Mononuclear cell (primary cell): Measurements from ENCODE around the gene ALK. TPM values are rescaled to one million over a fixed set of nuclear protein-coding genes. Genes with fewer than 3 reads are reported as not detected.

Experiments used
- H3K27me3 ChIP-seq: 2 replicates; pipeline ENCODE4 v1.6.0; 2011; ENCODE audit warnings: low read length, control low read depth; ENCODE audit not compliant: insufficient read depth
- H3K4me1 ChIP-seq: 2 replicates; pipeline ENCODE4 v1.5.1; 2011; ENCODE audit warnings: mild to moderate bottlenecking, low read length, control low read depth; ENCODE audit not compliant: insufficient read depth
- H3K4me3 ChIP-seq: 2 replicates; pipeline ENCODE4 v1.5.1; 2011; ENCODE audit warnings: mild to moderate bottlenecking, low read length, moderate library complexity
- H3K9me3 ChIP-seq: 2 replicates; pipeline ENCODE4 v1.5.1; 2011; ENCODE audit warnings: low read depth, mild to moderate bottlenecking, control low read depth, low read length
- total RNA-seq: library from RNA; depleted of rRNA; stranded (reverse); fragments of >200 nt; gene quantifications from one replicate; pipeline ENCODE4 v1.2.3, GENCODE V29; 2012

ALK gene
- total RNA-seq, 1 donor, result not detected

DNA sequence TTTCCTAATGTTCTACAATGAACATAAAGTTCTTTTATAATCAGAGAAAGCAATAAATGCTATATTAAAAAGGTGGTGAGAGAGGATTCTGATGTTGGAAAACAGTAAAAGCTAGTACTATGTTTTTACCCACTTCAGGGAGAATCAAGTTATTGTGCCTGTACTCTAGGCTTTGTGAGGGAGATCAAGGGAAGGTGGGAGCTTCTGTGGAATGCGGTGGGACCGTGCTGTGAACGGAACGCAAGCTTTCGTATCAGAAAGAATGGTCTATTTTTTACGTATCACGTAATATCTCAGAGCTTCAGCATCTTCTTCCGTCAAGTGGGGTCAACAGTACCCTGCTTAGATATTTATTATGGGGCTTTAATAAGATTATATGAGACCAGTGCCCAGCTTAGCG is 613.0 kb downstream of the ALK start:
- no peaks in the 10 kb centered on the region for H3K9me3 ChIP-seq
- no peak overlapping the region for H3K4me3 ChIP-seq
- peaks cover 6% of the 10 kb centered on the region for H3K4me1 ChIP-seq
- no peaks in the 10 kb centered on the region for H3K27me3 ChIP-seq

GRCh38 chr2:29307519-29307918 is 613.9 kb downstream of the ALK start:
- H3K4me1 ChIP-seq, result no peaks in the 10 kb centered on the region
- no peaks in the 10 kb centered on the region for H3K9me3 ChIP-seq
- no peaks in the 10 kb centered on the region for H3K27me3 ChIP-seq

GRCh38 chr2:29305762-29306161 is 615.6 kb downstream of the ALK start:
- Histone ChIP-seq H3K4me3 (no peak overlapping the region), H3K9me3 (no peaks in the 10 kb centered on the region), H3K27me3 (no peaks in the 10 kb centered on the region), H3K4me1 (no peaks in the 10 kb centered on the region)

More at GRCh38 chr2:29307519-29307918, 613.9 kb downstream of the ALK start:
- no peak overlapping the region for H3K4me3 ChIP-seq

GRCh38 chr2:29304399-29305060 is 616.9 kb downstream of the ALK start:
- Histone ChIP-seq H3K4me1 (no peaks in the 10 kb centered on the region), H3K9me3 (no peaks in the 10 kb centered on the region), H3K27me3 (no peaks in the 10 kb centered on the region), H3K4me3 (no peak overlapping the region)

GRCh38 chr2:29296585-29296984 is 624.8 kb downstream of the ALK start:
- no peaks in the 10 kb centered on the region for H3K4me1 ChIP-seq
- no peaks in the 10 kb centered on the region for H3K9me3 ChIP-seq
- peaks cover 9% of the 10 kb centered on the region for H3K27me3 ChIP-seq
- no peak overlapping the region for H3K4me3 ChIP-seq

DNA sequence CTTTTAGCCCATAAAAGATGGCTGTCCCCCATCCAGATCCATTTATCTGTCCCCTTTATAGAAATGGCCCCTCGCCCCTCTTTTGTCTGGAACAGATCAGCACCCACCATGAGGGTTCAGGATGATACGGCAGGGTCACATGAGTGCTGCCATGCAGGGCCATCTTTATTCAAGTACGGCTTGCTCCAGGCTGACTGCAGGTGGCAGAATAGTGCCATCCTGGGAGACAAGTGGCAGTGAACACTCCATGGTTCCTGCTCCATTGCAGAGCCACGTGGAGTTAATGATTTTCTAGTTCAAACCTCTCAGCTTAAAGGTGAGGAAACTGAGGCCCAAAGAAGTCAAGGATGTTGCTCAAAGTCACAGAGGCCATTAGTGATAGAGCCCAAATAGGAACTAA is 625.5 kb downstream of the ALK start:
- H3K9me3 ChIP-seq, result no peaks in the 10 kb centered on the region
- H3K4me3 ChIP-seq, result no peak overlapping the region
- H3K27me3 ChIP-seq, result peaks cover 9% of the 10 kb centered on the region
- H3K4me1 ChIP-seq, result no peaks in the 10 kb centered on the region

- Histone ChIP-seq H3K27me3 (peaks cover 9% of the 10 kb centered on the region), H3K4me3 (no peak overlapping the region), H3K9me3 (no peaks in the 10 kb centered on the region), H3K4me1 (no peaks in the 10 kb centered on the region)
Measured at GRCh38 chr2:29293830-29294438, 627.5 kb downstream of the ALK start.

GRCh38 chr2:29290293-29291047 is 630.9 kb downstream of the ALK start:
- H3K9me3 ChIP-seq, result no peaks in the 10 kb centered on the region
- H3K4me1 ChIP-seq, result no peaks in the 10 kb centered on the region
- H3K4me3 ChIP-seq, result no peak overlapping the region

GRCh38 chr2:29284671-29285070 is 636.7 kb downstream of the ALK start:
- Histone ChIP-seq H3K27me3 (no peaks in the 10 kb centered on the region), H3K4me3 (no peak overlapping the region), H3K4me1 (no peaks in the 10 kb centered on the region), H3K9me3 (no peaks in the 10 kb centered on the region)

More at GRCh38 chr2:29290293-29291047, 630.9 kb downstream of the ALK start:
- H3K27me3 ChIP-seq, result peaks cover 9% of the 10 kb centered on the region

DNA sequence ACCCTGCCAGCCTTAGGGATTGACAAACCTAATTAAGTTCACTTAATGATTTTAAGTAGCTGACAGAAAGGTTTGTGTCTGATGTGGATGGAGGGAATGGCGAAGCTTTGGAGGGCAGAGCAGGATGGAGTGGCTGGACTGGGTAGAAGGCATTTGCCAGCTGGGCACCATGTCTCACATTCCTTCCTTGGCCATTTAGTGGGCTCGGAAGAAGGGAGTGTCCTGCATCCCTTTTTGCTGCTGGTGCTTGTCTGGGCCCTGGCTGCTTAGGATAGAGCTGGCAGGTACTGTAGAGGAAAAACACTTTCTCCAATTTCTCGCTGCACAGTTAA is 639.5 kb downstream of the ALK start:
- H3K4me3 ChIP-seq, result no peak overlapping the region
- H3K4me1 ChIP-seq, result no peaks in the 10 kb centered on the region
- no peaks in the 10 kb centered on the region for H3K27me3 ChIP-seq
- H3K9me3 ChIP-seq, result no peaks in the 10 kb centered on the region

- no peaks in the 10 kb centered on the region for H3K4me1 ChIP-seq
- H3K9me3 ChIP-seq, result no peaks in the 10 kb centered on the region
- no peak overlapping the region for H3K4me3 ChIP-seq
- H3K27me3 ChIP-seq, result no peaks in the 10 kb centered on the region
Measured at GRCh38 chr2:29281086-29281915, 640.1 kb downstream of the ALK start.

- H3K9me3 ChIP-seq, result no peaks in the 10 kb centered on the region
- no peaks in the 10 kb centered on the region for H3K4me1 ChIP-seq
- no peak overlapping the region for H3K4me3 ChIP-seq
- no peaks in the 10 kb centered on the region for H3K27me3 ChIP-seq
Measured at GRCh38 chr2:29278966-29279365, 642.4 kb downstream of the ALK start.

GRCh38 chr2:29276151-29276550 is 645.2 kb downstream of the ALK start:
- no peaks in the 10 kb centered on the region for H3K27me3 ChIP-seq
- H3K4me3 ChIP-seq, result no peak overlapping the region
- H3K4me1 ChIP-seq, result no peaks in the 10 kb centered on the region
- no peaks in the 10 kb centered on the region for H3K9me3 ChIP-seq

DNA sequence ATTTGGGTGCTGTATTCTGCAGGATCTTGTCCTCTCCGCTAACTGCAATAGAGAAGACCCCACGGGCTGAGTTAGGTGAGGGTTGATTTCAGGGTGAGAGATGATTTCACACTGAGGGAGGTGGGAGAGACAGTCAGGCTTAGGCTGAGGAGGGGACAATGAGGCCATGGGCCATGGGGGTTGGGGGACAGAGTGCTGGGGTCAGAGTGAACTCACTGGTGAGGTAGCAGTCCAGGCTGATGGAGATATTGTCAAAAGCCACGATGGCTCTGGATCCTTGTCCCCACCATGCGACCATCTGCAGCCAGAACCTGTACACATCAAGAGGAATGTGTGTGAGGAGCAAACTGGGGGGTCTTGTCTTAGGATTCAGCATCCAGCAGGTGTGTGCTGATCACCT is 646.2 kb downstream of the ALK start:
- H3K27me3 ChIP-seq, result no peaks in the 10 kb centered on the region
- H3K9me3 ChIP-seq, result no peaks in the 10 kb centered on the region
- no peak overlapping the region for H3K4me3 ChIP-seq

More for the DNA sequence above, 646.2 kb downstream of the ALK start:
- H3K4me1 ChIP-seq, result no peaks in the 10 kb centered on the region
